Right lobe of liver (tissue), 4 donors: ENCODE data around the gene AQP10.

Experiments used
- POLR2A ChIP-seq: fragments of 450-650 bp; IDR thresholded peaks from one replicate; pipeline ENCODE4 v1.6.1; 2017; ENCODE audit warnings: antibody characterized with exemption, mild to moderate bottlenecking
- TF ChIP-seq, protein P1 (sequence below), 4 donors: fragments of 200-600 bp in 3 of 4; fragments of 450-650 bp in 1 of 4; IDR thresholded peaks; one replicate each; pipeline versions ENCODE4 v1.5.1 to v1.8.0; 2016 to 2022; ENCODE audit warnings: antibody characterized with exemption in 4 of 4, mild to moderate bottlenecking in 2 of 4
- donor health status: DM: no; HTN: no; CAD: no.
- donor health status: DM: no; HTN: no; CAD: no.
- donor health status: DM: no; HTN: yes; CAD: no.

DNA sequence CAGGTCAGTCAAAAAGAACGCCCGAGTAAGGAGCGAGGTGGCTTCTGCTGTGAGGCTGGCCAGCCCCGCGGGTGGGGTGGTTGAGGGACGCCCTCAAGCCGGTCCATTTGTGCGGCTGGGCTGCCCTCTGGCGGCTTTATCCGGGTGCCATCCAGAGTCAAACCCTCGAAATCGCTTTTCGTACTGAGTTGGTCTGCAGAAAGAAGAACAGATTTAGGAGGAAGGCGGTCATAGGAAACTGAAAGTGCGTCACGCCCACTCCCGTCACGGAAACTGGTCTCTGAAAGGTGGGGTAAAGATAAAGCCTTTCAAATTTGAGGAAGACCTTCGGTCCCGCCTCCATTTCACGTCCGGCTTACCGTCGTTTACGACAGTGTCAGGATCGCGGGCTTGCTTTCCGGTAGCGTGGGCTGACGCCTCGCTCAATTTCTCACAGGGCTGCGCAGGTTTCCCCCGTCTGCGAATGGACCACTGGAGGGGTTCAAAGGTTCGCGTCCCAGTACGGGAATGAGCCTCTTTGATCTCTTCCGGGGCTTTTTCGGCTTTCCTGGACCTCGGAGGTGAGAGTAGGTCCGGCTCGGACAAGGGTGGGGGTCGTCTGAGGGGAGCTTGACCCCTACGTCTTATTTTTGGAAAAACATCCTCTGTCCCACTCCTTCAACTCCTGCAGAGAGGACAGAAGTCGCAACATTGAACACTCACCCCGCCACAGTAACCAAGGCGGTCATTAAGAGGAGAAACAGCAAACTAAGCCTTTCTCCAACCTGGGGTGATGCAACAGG, 48.5 kb upstream of the AQP10 start, which contains the start of gene HAX1:
- peak; percentile 62 for TF ChIP-seq POLR2A
- TF ChIP-seq, protein P1, sequence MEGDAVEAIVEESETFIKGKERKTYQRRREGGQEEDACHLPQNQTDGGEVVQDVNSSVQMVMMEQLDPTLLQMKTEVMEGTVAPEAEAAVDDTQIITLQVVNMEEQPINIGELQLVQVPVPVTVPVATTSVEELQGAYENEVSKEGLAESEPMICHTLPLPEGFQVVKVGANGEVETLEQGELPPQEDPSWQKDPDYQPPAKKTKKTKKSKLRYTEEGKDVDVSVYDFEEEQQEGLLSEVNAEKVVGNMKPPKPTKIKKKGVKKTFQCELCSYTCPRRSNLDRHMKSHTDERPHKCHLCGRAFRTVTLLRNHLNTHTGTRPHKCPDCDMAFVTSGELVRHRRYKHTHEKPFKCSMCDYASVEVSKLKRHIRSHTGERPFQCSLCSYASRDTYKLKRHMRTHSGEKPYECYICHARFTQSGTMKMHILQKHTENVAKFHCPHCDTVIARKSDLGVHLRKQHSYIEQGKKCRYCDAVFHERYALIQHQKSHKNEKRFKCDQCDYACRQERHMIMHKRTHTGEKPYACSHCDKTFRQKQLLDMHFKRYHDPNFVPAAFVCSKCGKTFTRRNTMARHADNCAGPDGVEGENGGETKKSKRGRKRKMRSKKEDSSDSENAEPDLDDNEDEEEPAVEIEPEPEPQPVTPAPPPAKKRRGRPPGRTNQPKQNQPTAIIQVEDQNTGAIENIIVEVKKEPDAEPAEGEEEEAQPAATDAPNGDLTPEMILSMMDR (IDR thresholded peaks at IDR 0.05): peak; percentile 78 to 94 (median 82)
